ENCODE data around the gene PLCB4.

The PLCB4 gene

DNA sequence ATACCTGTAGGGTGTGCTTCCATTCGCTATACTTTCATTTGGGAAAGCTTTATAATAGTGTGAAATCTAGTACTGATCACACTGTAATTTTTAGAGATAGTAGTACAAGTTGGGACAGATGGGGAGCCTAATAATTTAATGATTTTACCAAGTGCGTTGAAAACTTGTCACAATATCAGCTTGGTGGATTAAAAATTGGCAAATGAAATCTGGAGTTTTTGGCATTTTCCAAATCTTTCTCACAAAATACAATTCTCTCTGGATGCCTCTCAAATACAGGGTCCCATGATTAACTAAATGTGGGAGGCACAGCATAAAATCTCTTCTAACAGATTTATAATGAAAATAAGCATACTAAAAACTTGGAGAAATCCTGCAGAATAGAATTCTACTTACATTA lies 96.4 kb downstream of the PLCB4 start:
- TF ChIP-seq, protein P1, sequence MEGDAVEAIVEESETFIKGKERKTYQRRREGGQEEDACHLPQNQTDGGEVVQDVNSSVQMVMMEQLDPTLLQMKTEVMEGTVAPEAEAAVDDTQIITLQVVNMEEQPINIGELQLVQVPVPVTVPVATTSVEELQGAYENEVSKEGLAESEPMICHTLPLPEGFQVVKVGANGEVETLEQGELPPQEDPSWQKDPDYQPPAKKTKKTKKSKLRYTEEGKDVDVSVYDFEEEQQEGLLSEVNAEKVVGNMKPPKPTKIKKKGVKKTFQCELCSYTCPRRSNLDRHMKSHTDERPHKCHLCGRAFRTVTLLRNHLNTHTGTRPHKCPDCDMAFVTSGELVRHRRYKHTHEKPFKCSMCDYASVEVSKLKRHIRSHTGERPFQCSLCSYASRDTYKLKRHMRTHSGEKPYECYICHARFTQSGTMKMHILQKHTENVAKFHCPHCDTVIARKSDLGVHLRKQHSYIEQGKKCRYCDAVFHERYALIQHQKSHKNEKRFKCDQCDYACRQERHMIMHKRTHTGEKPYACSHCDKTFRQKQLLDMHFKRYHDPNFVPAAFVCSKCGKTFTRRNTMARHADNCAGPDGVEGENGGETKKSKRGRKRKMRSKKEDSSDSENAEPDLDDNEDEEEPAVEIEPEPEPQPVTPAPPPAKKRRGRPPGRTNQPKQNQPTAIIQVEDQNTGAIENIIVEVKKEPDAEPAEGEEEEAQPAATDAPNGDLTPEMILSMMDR (IDR thresholded peaks at IDR 0.05; ENCODE audit: insufficient read depth, low read length) = no peak
- no peak for TF ChIP-seq POLR2AphosphoS5 (IDR thresholded peaks at IDR 0.05; ENCODE audit: low read depth)
- TF ChIP-seq, protein P2, sequence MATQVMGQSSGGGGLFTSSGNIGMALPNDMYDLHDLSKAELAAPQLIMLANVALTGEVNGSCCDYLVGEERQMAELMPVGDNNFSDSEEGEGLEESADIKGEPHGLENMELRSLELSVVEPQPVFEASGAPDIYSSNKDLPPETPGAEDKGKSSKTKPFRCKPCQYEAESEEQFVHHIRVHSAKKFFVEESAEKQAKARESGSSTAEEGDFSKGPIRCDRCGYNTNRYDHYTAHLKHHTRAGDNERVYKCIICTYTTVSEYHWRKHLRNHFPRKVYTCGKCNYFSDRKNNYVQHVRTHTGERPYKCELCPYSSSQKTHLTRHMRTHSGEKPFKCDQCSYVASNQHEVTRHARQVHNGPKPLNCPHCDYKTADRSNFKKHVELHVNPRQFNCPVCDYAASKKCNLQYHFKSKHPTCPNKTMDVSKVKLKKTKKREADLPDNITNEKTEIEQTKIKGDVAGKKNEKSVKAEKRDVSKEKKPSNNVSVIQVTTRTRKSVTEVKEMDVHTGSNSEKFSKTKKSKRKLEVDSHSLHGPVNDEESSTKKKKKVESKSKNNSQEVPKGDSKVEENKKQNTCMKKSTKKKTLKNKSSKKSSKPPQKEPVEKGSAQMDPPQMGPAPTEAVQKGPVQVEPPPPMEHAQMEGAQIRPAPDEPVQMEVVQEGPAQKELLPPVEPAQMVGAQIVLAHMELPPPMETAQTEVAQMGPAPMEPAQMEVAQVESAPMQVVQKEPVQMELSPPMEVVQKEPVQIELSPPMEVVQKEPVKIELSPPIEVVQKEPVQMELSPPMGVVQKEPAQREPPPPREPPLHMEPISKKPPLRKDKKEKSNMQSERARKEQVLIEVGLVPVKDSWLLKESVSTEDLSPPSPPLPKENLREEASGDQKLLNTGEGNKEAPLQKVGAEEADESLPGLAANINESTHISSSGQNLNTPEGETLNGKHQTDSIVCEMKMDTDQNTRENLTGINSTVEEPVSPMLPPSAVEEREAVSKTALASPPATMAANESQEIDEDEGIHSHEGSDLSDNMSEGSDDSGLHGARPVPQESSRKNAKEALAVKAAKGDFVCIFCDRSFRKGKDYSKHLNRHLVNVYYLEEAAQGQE (IDR thresholded peaks at IDR 0.05; ENCODE audit: insufficient replicate concordance, low read depth) = no peak
- no peak for TF ChIP-seq GABPA (IDR thresholded peaks at IDR 0.05; ENCODE audit: low read depth)
- no peak for TF ChIP-seq SPI1 (IDR thresholded peaks at IDR 0.05; ENCODE audit: borderline replicate concordance, low read depth)
- Histone ChIP-seq H3K4me3 (replicated peaks; ENCODE audit: insufficient read depth, low read length) (no peak overlapping the region), H3K27ac (replicated peaks) (no peak overlapping the region), H3K27me3 (ENCODE audit: insufficient read depth, poor library complexity, severe bottlenecking) (no peaks in the 10 kb centered on the region)
- no peak for DNase-seq (ENCODE audit: low read depth in 1 of 2, low spot score in 1 of 2)

DNA sequence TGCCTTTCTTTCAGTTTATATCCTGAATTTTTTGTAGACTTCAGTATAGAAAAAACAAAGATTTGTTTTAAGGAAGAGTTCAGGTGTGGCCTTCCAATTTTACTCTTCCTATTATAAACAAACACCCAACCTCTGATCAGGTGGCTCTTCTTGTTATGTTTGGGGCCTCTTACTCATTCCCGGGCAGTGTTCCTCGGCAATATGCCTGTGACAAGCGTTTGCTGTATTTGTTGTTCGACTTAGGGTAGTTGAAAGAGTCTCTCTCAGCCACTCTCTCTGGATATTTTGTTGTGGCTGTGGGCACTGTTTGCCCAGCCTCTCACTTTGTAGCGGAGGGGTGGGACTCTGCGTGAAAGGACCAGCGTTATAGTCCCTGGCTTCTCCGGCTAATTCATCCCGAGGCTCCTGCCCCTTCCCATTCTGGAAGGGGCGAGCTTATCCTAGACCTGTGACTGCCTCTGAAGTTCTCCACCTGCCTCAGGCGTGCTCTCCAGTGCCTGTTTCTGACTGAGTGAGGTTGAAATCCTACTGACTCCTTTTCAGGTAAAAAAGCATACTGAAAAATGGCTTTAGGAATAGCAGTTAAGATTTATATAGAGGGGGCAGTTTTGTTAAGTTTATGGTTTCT lies 97.4 kb downstream of the PLCB4 start:
- DNase-seq (ENCODE audit: low read depth in 1 of 2, low spot score in 1 of 2) = no peak
- Histone ChIP-seq H3K4me3 (replicated peaks; ENCODE audit: insufficient read depth, low read length) (no peak overlapping the region), H3K27me3 (ENCODE audit: insufficient read depth, poor library complexity, severe bottlenecking) (no peaks in the 10 kb centered on the region), H3K27ac (replicated peaks) (no peak overlapping the region)
- TF ChIP-seq GABPA (IDR thresholded peaks at IDR 0.05; ENCODE audit: low read depth) (no peak), SPI1 (IDR thresholded peaks at IDR 0.05; ENCODE audit: borderline replicate concordance, low read depth) (no peak), POLR2AphosphoS5 (IDR thresholded peaks at IDR 0.05; ENCODE audit: low read depth) (no peak)
- TF ChIP-seq, protein P1 (IDR thresholded peaks at IDR 0.05; ENCODE audit: insufficient read depth, low read length) = no peak
- TF ChIP-seq, protein P2 (IDR thresholded peaks at IDR 0.05; ENCODE audit: insufficient replicate concordance, low read depth) = no peak

DNA sequence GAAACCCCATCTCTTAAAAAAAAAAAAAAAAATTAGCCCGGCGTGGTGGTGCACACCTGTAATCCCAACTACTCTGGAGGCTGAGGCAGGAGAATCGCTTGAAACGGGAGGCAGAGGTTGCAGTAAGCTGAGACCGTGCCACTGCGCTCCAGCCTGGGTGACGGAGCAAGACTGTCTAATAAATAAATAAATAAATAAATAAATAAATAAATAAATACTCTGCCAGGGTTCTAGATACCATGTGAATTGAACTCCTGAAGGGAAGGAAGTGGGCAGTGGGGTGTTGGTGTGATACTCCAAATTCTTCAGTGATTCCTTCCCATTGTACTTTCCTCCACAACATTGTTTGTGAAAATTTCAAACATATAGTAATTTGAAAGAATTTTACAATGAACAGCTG lies 100.5 kb downstream of the PLCB4 start:
- TF ChIP-seq GABPA (IDR thresholded peaks at IDR 0.05; ENCODE audit: low read depth) (no peak), POLR2AphosphoS5 (IDR thresholded peaks at IDR 0.05; ENCODE audit: low read depth) (no peak), SPI1 (IDR thresholded peaks at IDR 0.05; ENCODE audit: borderline replicate concordance, low read depth) (no peak)
- TF ChIP-seq, protein P1 (IDR thresholded peaks at IDR 0.05; ENCODE audit: insufficient read depth, low read length) = no peak
- TF ChIP-seq, protein P2 (IDR thresholded peaks at IDR 0.05; ENCODE audit: insufficient replicate concordance, low read depth) = no peak
- Histone ChIP-seq H3K4me3 (replicated peaks; ENCODE audit: insufficient read depth, low read length) (no peak overlapping the region), H3K27ac (replicated peaks) (no peak overlapping the region), H3K27me3 (ENCODE audit: insufficient read depth, poor library complexity, severe bottlenecking) (no peaks in the 10 kb centered on the region)
- no peak for DNase-seq (ENCODE audit: low read depth in 1 of 2, low spot score in 1 of 2)
